Neural cell (in vitro differentiated cells): ENCODE measurements around the gene PRDX3. TPM values are rescaled to one million over a fixed set of nuclear protein-coding genes. Genes with fewer than 3 reads are reported as not detected.

Source experiments
- H2AFZ ChIP-seq: fragments of 200-600, 300-800 bp; sonication (generic), shearing (Covaris generic); 2 replicates; pipeline ENCODE4 v1.6.0; 2014; ENCODE audit warnings: low read depth, mild to moderate bottlenecking, antibody characterized with exemption, low read length, moderate library complexity
- H3F3A ChIP-seq: fragments of 200-600 bp; shearing (Covaris generic); 2 replicates; pipeline ENCODE4 v1.6.1; 2016; ENCODE audit warnings: mild to moderate bottlenecking, moderate library complexity, mixed read lengths, antibody characterized with exemption, low read length; ENCODE audit not compliant: insufficient read depth, poor library complexity, severe bottlenecking
- H3K27ac ChIP-seq: fragments of 200-600, 300-800 bp; sonication (generic), shearing (Covaris generic); 2 replicates; pipeline ENCODE4 v1.5.1; 2014; ENCODE audit warnings: mild to moderate bottlenecking, low read length, moderate library complexity
- H3K27me3 ChIP-seq: fragments of 300-800, 200-600 bp; sonication (generic), shearing (Covaris generic); 2 replicates; pipeline ENCODE4 v1.6.0; 2014; ENCODE audit warnings: mild to moderate bottlenecking, low read depth, low read length, moderate library complexity; ENCODE audit not compliant: insufficient read depth
- H3K36me3 ChIP-seq: fragments of 300-800, 200-600 bp; sonication (generic), shearing (Covaris generic); 2 replicates; pipeline ENCODE4 v1.5.1; 2014; ENCODE audit warnings: mild to moderate bottlenecking, antibody characterized with exemption, low read length, moderate library complexity; ENCODE audit not compliant: insufficient read depth
- H3K4me2 ChIP-seq: fragments of 300-800, 200-600 bp; sonication (generic), shearing (Covaris generic); 2 replicates; pipeline ENCODE4 v1.6.0; 2014; ENCODE audit warnings: mild to moderate bottlenecking, low read length
- H3K4me3 ChIP-seq: fragments of 300-800, 200-600 bp; sonication (generic), shearing (Covaris generic); 2 replicates; pipeline ENCODE4 v1.5.1; 2014; ENCODE audit warnings: mild to moderate bottlenecking, low read length, moderate library complexity
- H3K79me2 ChIP-seq: fragments of 200-600 bp; shearing (Covaris generic); replicated peaks from 2 replicates; pipeline ENCODE4 v1.6.0; 2014; ENCODE audit warnings: mild to moderate bottlenecking, low read length, moderate library complexity; ENCODE audit not compliant: insufficient read depth
- H3K9ac ChIP-seq: fragments of 300-800, 200-600 bp; sonication (generic), shearing (Covaris generic); 2 replicates; pipeline ENCODE4 v1.6.1; 2016; ENCODE audit warnings: mild to moderate bottlenecking, low read length, mixed read lengths
- H3K9me2 ChIP-seq: fragments of 200-600 bp; shearing (Covaris generic); 2 replicates; pipeline ENCODE4 v1.6.1; 2016; ENCODE audit warnings: mild to moderate bottlenecking, low read length, mixed read lengths; ENCODE audit not compliant: insufficient read depth
- H3K9me3 ChIP-seq: fragments of 200-600, 300-800 bp; sonication (generic), shearing (Covaris generic); 2 replicates; pipeline ENCODE4 v1.6.1; 2016; ENCODE audit warnings: mild to moderate bottlenecking, mixed run types, low read length, moderate library complexity, mixed read lengths
- H4K20me1 ChIP-seq: fragments of 200-600 bp; shearing (Covaris generic); 2 replicates; pipeline ENCODE4 v1.6.1; 2016; ENCODE audit warnings: mild to moderate bottlenecking, mixed run types; ENCODE audit not compliant: insufficient read depth
- CTCF ChIP-seq: fragments of 450-650 bp; IDR thresholded peaks from 2 replicates; pipeline ENCODE4 v1.5.1; 2014; ENCODE audit warnings: antibody characterized with exemption, mild to moderate bottlenecking, moderate library complexity; ENCODE audit not compliant: poor library complexity, severe bottlenecking
- EP300 ChIP-seq: fragments of 450-650 bp; conservative IDR thresholded peaks from 2 replicates; pipeline ENCODE4 v1.6.1; 2014; ENCODE audit warnings: antibody characterized with exemption, mild to moderate bottlenecking, moderate library complexity; ENCODE audit not compliant: poor library complexity, severe bottlenecking
- EZH2 ChIP-seq: fragments of 200-600, 300-800 bp; shearing (Covaris generic), sonication (generic); IDR thresholded peaks from 2 replicates; pipeline ENCODE4 v1.6.1; 2014; ENCODE audit warnings: antibody characterized with exemption, low read length, borderline replicate concordance, mild to moderate bottlenecking; ENCODE audit not compliant: insufficient read depth, poor library complexity, severe bottlenecking
- MXI1 ChIP-seq: fragments of 450-650 bp; conservative IDR thresholded peaks from 2 replicates; pipeline ENCODE4 v1.6.1; 2014; ENCODE audit warnings: antibody characterized with exemption, mild to moderate bottlenecking; ENCODE audit not compliant: poor library complexity, severe bottlenecking
- POLR2AphosphoS5 ChIP-seq: IDR thresholded peaks from 2 replicates; pipeline ENCODE4 v1.6.1; 2012
- RAD21 ChIP-seq: fragments of 450-650 bp; conservative IDR thresholded peaks from 2 replicates; pipeline ENCODE4 v1.6.1; 2014; ENCODE audit warnings: antibody characterized with exemption, mild to moderate bottlenecking, moderate library complexity
- REST ChIP-seq: IDR thresholded peaks from 2 replicates; pipeline ENCODE4 v1.6.1; 2012; ENCODE audit warnings: borderline replicate concordance
- SMC3 ChIP-seq: fragments of 450-650 bp; conservative IDR thresholded peaks from 2 replicates; pipeline ENCODE4 v1.6.1; 2014; ENCODE audit warnings: antibody characterized with exemption, mild to moderate bottlenecking, moderate library complexity; ENCODE audit not compliant: poor library complexity
- TAF1 ChIP-seq: IDR thresholded peaks from 2 replicates; pipeline ENCODE4 v1.6.1; 2012; ENCODE audit warnings: low read depth
- polyA plus RNA-seq: library from polyadenylated mRNA; depleted of rRNA; stranded (reverse); fragments of >200 nt; gene quantifications from 2 replicates; pipeline ENCODE4 v1.2.3, GENCODE V29; 2014

The PRDX3 gene
- polyA plus RNA-seq, 1 donor from 2014 or later = 258 TPM

GRCh38 chr10:119166118-119166500, 12.5 kb downstream of the PRDX3 start:
- Histone ChIP-seq H3K9ac (peak overlapping the region; percentile 67), H3K4me3 (peak overlapping the region; percentile 81), H3K27ac (no peak overlapping the region), H3K9me3 (no peaks in the 10 kb centered on the region), H2AFZ (peak overlapping the region; percentile 40), H3K36me3 (peaks cover 3% of the 10 kb centered on the region), H4K20me1 (no peaks in the 10 kb centered on the region), H3K9me2 (no peaks in the 10 kb centered on the region), H3K79me2 (no peaks in the 10 kb centered on the region), H3K27me3 (peaks cover 9% of the 10 kb centered on the region), H3F3A (no peaks in the 10 kb centered on the region), H3K4me2 (no peak overlapping the region)
- TF ChIP-seq SMC3 (no peak), REST (no peak), POLR2AphosphoS5 (no peak), MXI1 (no peak), CTCF (no peak), EP300 (no peak), RAD21 (no peak), TAF1 (no peak), EZH2 (no peak)

GRCh38 chr10:119165171-119166117, 13.2 kb downstream of the PRDX3 start, which contains the start of gene SFXN4:
TSS of gene SFXN4 (minus strand) at chr10:119165714. CDS start at chr10:119165647, 67 bp downstream.
- Histone ChIP-seq H4K20me1 (no peaks in the 10 kb centered on the region), H2AFZ (peak within 1 kb of the TSS; percentile 40), H3K79me2 (no peaks in the 10 kb centered on the region), H3K9ac (peak within 1 kb of the TSS; percentile 67), H3K4me3 (peak within 1 kb of the TSS; percentile 81), H3K27ac (no peak within 1 kb of the TSS), H3K27me3 (peaks cover 9% of the 10 kb centered on the region), H3K9me3 (no peaks in the 10 kb centered on the region), H3K36me3 (peaks cover 3% of the 10 kb centered on the region), H3K4me2 (peak within 1 kb of the TSS; percentile 31), H3F3A (no peaks in the 10 kb centered on the region), H3K9me2 (no peaks in the 10 kb centered on the region)
- TF ChIP-seq TAF1 = no peak
- peak; percentile 13 for TF ChIP-seq SMC3
- TF ChIP-seq EZH2 = no peak
- TF ChIP-seq CTCF = peak; percentile 17
- TF ChIP-seq RAD21 = no peak
- peak; percentile 14 for TF ChIP-seq EP300
- TF ChIP-seq MXI1 = peak; percentile 81
- TF ChIP-seq REST = peak; percentile 5
- TF ChIP-seq POLR2AphosphoS5 = peak; percentile 47
